ENCODE results near the gene NLK.

- no peak for TF ChIP-seq MAX (IDR thresholded peaks at IDR 0.05; ENCODE audit: low read depth, low read length)
- no peak for TF ChIP-seq CTCF (IDR thresholded peaks at IDR 0.05; ENCODE audit: low read depth, low read length)
- no peak for TF ChIP-seq MYC (IDR thresholded peaks at IDR 0.05; ENCODE audit: low read depth, low read length)
Observed at GRCh38 chr17:28053044-28053670, 10.7 kb downstream of the NLK start.
